Measurements from ENCODE around the gene ADD2.

GRCh38 chr2:70738159-70738558 lies 29.8 kb downstream of the ADD2 start:
- TF ChIP-seq CTCF (IDR thresholded peaks at IDR 0.05) (no peak), EZH2 (IDR thresholded peaks at IDR 0.05; ENCODE audit: borderline replicate concordance, insufficient read depth, low read depth, low read length, poor library complexity, severe bottlenecking) (no peak)

All from B cell (primary cell).